ENCODE data around the gene GSTO1.

Gene GSTO1

GRCh38 chr10:104307576-104308438, 53.1 kb downstream of the GSTO1 start:
- no peak for DNase-seq

DNA sequence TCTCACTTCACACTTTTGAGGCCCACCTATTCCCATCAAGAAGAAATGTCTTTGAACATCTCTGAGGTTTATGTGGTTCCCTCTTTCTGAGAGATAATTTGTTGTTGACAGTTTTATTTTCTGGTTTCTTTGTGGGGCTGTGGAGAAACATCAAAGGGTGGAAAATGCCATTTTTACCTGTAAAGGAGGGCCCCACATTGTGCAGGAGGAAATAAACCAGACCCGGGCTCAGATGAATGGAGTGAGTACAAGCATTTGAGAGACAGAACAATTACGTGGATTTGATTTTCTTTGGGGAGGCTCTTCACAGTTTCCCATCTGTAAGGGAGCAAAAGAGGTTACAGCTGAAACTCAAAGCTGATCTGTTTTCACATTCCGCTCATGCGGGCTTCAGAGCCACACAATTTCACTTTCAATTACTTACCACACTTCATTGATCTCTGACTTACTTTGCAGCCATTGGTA, 53.8 kb downstream of the GSTO1 start:
- no peak for DNase-seq

DNA sequence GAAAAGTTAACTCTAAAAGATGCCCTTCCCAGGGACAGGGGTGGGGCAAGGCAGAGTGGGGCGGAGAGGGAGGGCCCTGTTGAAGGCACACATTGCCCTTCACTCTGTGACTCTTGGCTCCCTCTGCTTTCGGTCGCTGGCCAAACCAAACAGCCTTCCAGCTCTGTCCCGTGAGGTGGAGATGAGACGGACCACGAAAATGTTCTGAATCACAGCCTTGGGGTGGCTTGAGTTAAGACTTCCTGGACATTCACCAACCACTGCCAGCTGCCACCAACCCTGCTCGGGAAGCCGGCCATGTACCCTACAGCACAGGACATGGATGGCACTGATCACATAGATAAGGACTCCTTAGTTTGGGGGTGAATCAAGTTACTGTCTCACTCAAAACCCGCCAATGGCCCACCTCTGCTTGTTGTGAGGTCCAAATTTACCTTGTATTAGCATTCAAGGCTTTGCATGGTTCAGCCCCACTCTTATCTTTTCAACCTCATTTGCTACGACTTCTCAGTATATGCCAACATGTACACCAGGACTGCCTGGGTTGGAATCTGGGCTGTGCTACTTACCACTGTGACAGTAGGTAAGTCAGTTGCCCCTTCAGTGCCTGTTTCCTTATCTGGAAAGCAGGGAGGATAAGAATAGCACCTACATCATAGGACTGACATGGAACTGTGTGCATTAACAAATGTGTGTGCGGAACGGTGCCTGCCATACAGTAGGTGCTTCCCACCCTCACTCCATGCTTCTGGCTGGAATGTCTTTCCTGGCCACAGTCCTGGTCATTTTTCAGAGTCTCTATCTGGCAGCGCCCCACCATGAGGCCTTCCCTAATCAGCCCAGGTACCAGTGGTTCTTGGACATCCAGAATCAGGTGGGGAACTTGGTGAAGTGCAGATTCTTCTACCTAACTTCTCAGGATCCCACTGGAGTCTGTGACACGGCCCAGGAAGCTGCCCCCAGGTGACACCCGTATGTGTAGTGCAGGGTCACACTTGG, 55.6 kb downstream of the GSTO1 start:
- no peak for DNase-seq

DNA sequence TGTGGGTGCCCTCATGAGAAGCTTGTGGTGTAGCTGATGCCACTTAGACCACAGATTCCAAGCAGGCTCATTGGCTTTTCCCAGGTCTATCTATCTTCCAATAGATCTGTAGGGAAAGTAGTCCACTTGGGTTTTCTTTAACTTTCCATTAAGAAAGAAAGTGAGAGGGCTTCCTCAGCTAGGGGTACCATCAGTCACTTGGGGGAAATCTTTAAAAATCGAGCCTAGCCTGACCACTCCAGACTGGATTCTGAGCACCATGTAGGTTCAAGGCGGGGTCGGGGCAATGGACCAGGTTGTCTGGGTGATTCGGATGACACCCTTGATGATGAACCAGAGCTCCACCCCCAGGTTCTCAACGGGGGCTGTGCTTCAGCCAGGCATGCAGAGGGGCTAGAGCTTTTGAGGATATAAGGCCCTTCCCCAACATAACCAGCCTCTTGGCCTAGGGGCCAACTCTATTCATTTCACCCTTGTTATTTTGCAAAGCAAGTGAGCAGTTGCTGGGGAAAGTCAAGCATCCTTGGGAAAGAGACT, 56.6 kb downstream of the GSTO1 start:
- DNase-seq = no peak

GRCh38 chr10:104314591-104315485, 60.1 kb downstream of the GSTO1 start:
- no peak for DNase-seq

- DNase-seq = no peak
Observed at GRCh38 chr10:104315486-104315921, 60.8 kb downstream of the GSTO1 start.

GRCh38 chr10:104316321-104317099, 61.8 kb downstream of the GSTO1 start:
- no peak for DNase-seq

Measured in DMS79 (cell line).